HG02678 (cell line): ENCODE data around the gene TMC7.
"Not testable (repeated sequence)": the region's sequence is repeated elsewhere in the genome, so short reads cannot be mapped to it uniquely, and the experiment has no call there.

Source experiments
- ATAC-seq: cut with Tn5 transposase; IDR thresholded peaks from one replicate; pipeline ENCODE4 v1.9.1; 2021; ENCODE audit warnings: mild to moderate bottlenecking, moderate library complexity; ENCODE audit not compliant: unreplicated experiment

The TMC7 gene

GRCh38 chr16:18975109-18975508 lies 8.6 kb upstream of the TMC7 start:
- ATAC-seq, result no peak

- ATAC-seq, result no peak
Observed at GRCh38 chr16:18979936-18980335, 3.8 kb upstream of the TMC7 start.

- no peak for ATAC-seq
Observed at GRCh38 chr16:18984435-18985005, 786 bp downstream of the TMC7 start.

GRCh38 chr16:18985256-18985655 lies 1.5 kb downstream of the TMC7 start:
- ATAC-seq, result not testable (repeated sequence)

GRCh38 chr16:18991731-18992130 lies 8.0 kb downstream of the TMC7 start:
- not testable (repeated sequence) for ATAC-seq

- not testable (repeated sequence) for ATAC-seq
Observed at GRCh38 chr16:18993531-18993930, 9.8 kb downstream of the TMC7 start.

- not testable (repeated sequence) for ATAC-seq
Observed at GRCh38 chr16:18994181-18994580, 10.4 kb downstream of the TMC7 start.

- ATAC-seq, result not testable (repeated sequence)
Observed at GRCh38 chr16:18995406-18995805, 11.7 kb downstream of the TMC7 start.

GRCh38 chr16:18996536-18996935 lies 12.8 kb downstream of the TMC7 start:
- ATAC-seq, result not testable (repeated sequence)

GRCh38 chr16:18997001-18997400 lies 13.3 kb downstream of the TMC7 start:
- ATAC-seq, result not testable (repeated sequence)

GRCh38 chr16:18999045-18999393 lies 15.3 kb downstream of the TMC7 start:
- no peak for ATAC-seq

GRCh38 chr16:19001788-19002187 lies 18.1 kb downstream of the TMC7 start:
- no peak for ATAC-seq

- no peak for ATAC-seq
Observed at GRCh38 chr16:19003935-19004334, 20.2 kb downstream of the TMC7 start.

- no peak for ATAC-seq
Observed at GRCh38 chr16:19005561-19006445, 22.1 kb downstream of the TMC7 start.

GRCh38 chr16:19006446-19007315 lies 22.9 kb downstream of the TMC7 start:
- no peak for ATAC-seq

GRCh38 chr16:19008245-19009169 lies 24.8 kb downstream of the TMC7 start:
- no peak for ATAC-seq

GRCh38 chr16:19011169-19011731 lies 27.5 kb downstream of the TMC7 start:
- no peak for ATAC-seq

GRCh38 chr16:19014461-19014860 lies 30.7 kb downstream of the TMC7 start:
- no peak for ATAC-seq

GRCh38 chr16:19017179-19017578 lies 33.4 kb downstream of the TMC7 start:
- ATAC-seq, result no peak

- no peak for ATAC-seq
Observed at GRCh38 chr16:19020689-19021088, 37.0 kb downstream of the TMC7 start.
